ENCODE results near the gene CCL15.

Gene CCL15

DNA sequence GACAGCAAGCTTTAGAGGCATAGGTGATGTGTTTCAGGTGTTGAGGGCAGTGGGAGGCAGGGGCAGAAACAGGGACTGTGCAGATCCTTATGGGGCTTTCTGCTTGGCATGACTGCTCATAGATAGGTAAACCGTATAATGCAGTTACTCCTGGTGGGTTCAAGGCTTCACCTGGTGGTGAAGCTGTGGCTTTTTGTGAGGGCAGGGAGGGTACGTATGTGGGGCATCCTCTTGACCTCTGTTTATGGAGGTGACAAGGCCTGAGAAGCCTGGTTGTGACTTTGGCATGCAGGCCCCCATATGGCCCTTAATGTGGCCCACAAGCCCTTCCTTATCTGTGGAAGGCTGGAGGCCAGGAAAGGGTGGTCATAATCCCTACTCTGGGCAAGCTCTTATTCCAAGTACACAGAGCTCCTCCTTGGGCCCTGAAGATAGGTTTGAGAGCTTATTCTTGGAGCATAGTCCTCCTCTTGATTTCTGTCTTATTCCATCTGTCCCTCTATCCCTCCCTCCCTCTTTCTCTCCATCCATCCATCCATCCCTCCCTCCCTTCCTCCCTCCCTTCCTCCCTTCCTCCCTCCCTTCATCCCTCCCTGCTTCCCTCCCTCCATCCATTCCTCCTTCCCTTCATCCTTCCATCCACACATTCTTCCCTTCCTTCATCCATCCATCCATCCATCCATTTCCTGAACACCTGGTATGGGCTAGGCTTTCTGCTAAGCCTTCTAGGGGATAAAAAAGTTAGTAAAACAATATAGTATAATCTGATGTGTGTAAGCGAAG is 18.8 kb downstream of the CCL15 start:
- no peaks in the 10 kb centered on the region for H3K9me3 ChIP-seq (ENCODE audit: control insufficient read depth, insufficient read depth, low read depth, low read length)
- no peaks in the 10 kb centered on the region for H3K4me1 ChIP-seq (ENCODE audit: control insufficient read depth, insufficient read depth, low read length)
- ChIA-PET POLR2A (no interaction called here), CTCF (interaction anchor here (0.7 to 3.7 kb wide), 11 partner anchors 10 to 165 kb away, joined by 3 to 56 read pairs (median 4); no protein-coding TSS in a partner anchor)
- TF ChIP-seq ZNF175 (tag by site-specific recombination; IDR thresholded peaks at IDR 0.05), result no peak
- no peak for TF ChIP-seq ZNF311 (tag by site-specific recombination; IDR thresholded peaks at IDR 0.05; ENCODE audit: borderline replicate concordance)
- no peak for TF ChIP-seq ZNF266 (tag by site-specific recombination; IDR thresholded peaks at IDR 0.05; ENCODE audit: low read depth)
- peak; percentile 96 for TF ChIP-seq ZNF366 (tag by site-specific recombination; conservative IDR thresholded peaks at IDR 0.05)
- H3K4me3 ChIP-seq (ENCODE audit: low read depth, low read length), result no peak overlapping the region
- H3K36me3 ChIP-seq (ENCODE audit: control insufficient read depth in 2 of 2, insufficient read depth in 1 of 2, low read length in 2 of 2), result no peaks in the 10 kb centered on the region
- no peak overlapping the region for H3K27ac ChIP-seq (ENCODE audit: extremely low read depth, low read depth, low read length)

GRCh38 chr17:35981908-35982330 is 19.4 kb downstream of the CCL15 start:
- H3K36me3 ChIP-seq (ENCODE audit: control insufficient read depth in 2 of 2, insufficient read depth in 1 of 2, low read length in 2 of 2), result no peaks in the 10 kb centered on the region
- H3K4me3 ChIP-seq (ENCODE audit: low read depth, low read length), result no peak overlapping the region
- no peaks in the 10 kb centered on the region for H3K9me3 ChIP-seq (ENCODE audit: control insufficient read depth, insufficient read depth, low read depth, low read length)
- TF ChIP-seq GLIS1 (tag by site-specific recombination; IDR thresholded peaks at IDR 0.05) (no peak), ZBTB17 (tag by site-specific recombination; IDR thresholded peaks at IDR 0.05) (no peak), ZNF335 (tag by site-specific recombination; conservative IDR thresholded peaks at IDR 0.05) (no peak), ZFP3 (tag by site-specific recombination; IDR thresholded peaks at IDR 0.05; ENCODE audit: low read depth) (no peak), ZNF133 (tag by site-specific recombination; IDR thresholded peaks at IDR 0.05) (no peak), GFI1B (tag by site-specific recombination; IDR thresholded peaks at IDR 0.05) (no peak), ZNF837 (tag by site-specific recombination; IDR thresholded peaks at IDR 0.05) (no peak), TRIM28 (IDR thresholded peaks at IDR 0.05; ENCODE audit: borderline replicate concordance, low read length) (no peak), REPIN1 (tag by site-specific recombination; IDR thresholded peaks at IDR 0.05; ENCODE audit: low read depth) (no peak), ZNF146 (tag by site-specific recombination; IDR thresholded peaks at IDR 0.05) (no peak), ZNF843 (tag by site-specific recombination; IDR thresholded peaks at IDR 0.05) (no peak)
- TF ChIP-seq, protein P1, sequence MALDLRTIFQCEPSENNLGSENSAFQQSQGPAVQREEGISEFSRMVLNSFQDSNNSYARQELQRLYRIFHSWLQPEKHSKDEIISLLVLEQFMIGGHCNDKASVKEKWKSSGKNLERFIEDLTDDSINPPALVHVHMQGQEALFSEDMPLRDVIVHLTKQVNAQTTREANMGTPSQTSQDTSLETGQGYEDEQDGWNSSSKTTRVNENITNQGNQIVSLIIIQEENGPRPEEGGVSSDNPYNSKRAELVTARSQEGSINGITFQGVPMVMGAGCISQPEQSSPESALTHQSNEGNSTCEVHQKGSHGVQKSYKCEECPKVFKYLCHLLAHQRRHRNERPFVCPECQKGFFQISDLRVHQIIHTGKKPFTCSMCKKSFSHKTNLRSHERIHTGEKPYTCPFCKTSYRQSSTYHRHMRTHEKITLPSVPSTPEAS (tag by site-specific recombination; IDR thresholded peaks at IDR 0.05), result no peak
- H3K27ac ChIP-seq (ENCODE audit: extremely low read depth, low read depth, low read length), result no peak overlapping the region
- CTCF ChIA-PET, result interaction anchor here (0.5 to 3.7 kb wide), 12 partner anchors 10 to 502 kb away, joined by 3 to 56 read pairs (median 4); no protein-coding TSS in a partner anchor
- no peaks in the 10 kb centered on the region for H3K4me1 ChIP-seq (ENCODE audit: control insufficient read depth, insufficient read depth, low read length)
- POLR2A ChIA-PET, result no interaction called here

- POLR2A ChIA-PET, result no interaction called here
- TF ChIP-seq ZNF24 (tag by site-specific recombination; IDR thresholded peaks at IDR 0.05), result no peak
- no peak for TF ChIP-seq ZNF560 (tag by site-specific recombination; IDR thresholded peaks at IDR 0.05; ENCODE audit: borderline replicate concordance)
- TF ChIP-seq, protein P1 (tag by site-specific recombination; IDR thresholded peaks at IDR 0.05), result no peak
- TF ChIP-seq TSHZ1 (tag by site-specific recombination; IDR thresholded peaks at IDR 0.05; ENCODE audit: borderline replicate concordance), result no peak
- no peak for TF ChIP-seq TRIM28 (IDR thresholded peaks at IDR 0.05; ENCODE audit: borderline replicate concordance, low read length)
- no peak for TF ChIP-seq SETDB1 (IDR thresholded peaks at IDR 0.05; ENCODE audit: insufficient read length, low read length)
- no peak for TF ChIP-seq ZNF138 (tag by site-specific recombination; IDR thresholded peaks at IDR 0.05; ENCODE audit: borderline replicate concordance)
- H3K27ac ChIP-seq (ENCODE audit: extremely low read depth, low read depth, low read length), result no peak within 1 kb of the TSS
- no peaks in the 10 kb centered on the region for H3K36me3 ChIP-seq (ENCODE audit: control insufficient read depth in 2 of 2, insufficient read depth in 1 of 2, low read length in 2 of 2)
- no peaks in the 10 kb centered on the region for H3K4me1 ChIP-seq (ENCODE audit: control insufficient read depth, insufficient read depth, low read length)
- H3K9me3 ChIP-seq (ENCODE audit: control insufficient read depth, insufficient read depth, low read depth, low read length), result no peaks in the 10 kb centered on the region
- no peak within 1 kb of the TSS for H3K4me3 ChIP-seq (ENCODE audit: low read depth, low read length)
- CTCF ChIA-PET, result interaction anchor here (1.0 to 3.7 kb wide), 8 partner anchors 9 to 502 kb away, joined by 3 to 56 read pairs (median 6); no protein-coding TSS in a partner anchor
Observed at GRCh38 chr17:35981246-35981645, 20.1 kb downstream of the CCL15 start, which contains the start of gene CCL16. Gene CCL16, minus strand, starts transcription at chr17:35981497. Its CDS starts 77 bp downstream, at chr17:35981420.
